NCI-H128 (cell line): ENCODE results near the gene MET.

ENCODE experiments used
- DNase-seq: peaks from one replicate; lab custom pipeline; 2025; ENCODE audit not compliant: unreplicated experiment; lab: John Stamatoyannopoulos, UW

MET gene

GRCh38 chr7:116726149-116726548, 54.2 kb downstream of the MET start:
- DNase-seq, result no peak

- no peak for DNase-seq
Observed at GRCh38 chr7:116726713-116727431, 54.9 kb downstream of the MET start.

- DNase-seq, result no peak
Observed at GRCh38 chr7:116727432-116728009, 55.5 kb downstream of the MET start.

- DNase-seq, result no peak
Observed at GRCh38 chr7:116728413-116728812, 56.4 kb downstream of the MET start.

- DNase-seq, result no peak
Observed at GRCh38 chr7:116730097-116731022, 58.4 kb downstream of the MET start.

GRCh38 chr7:116731023-116731395, 59.0 kb downstream of the MET start:
- no peak for DNase-seq

- no peak for DNase-seq
Observed at GRCh38 chr7:116731445-116732335, 59.7 kb downstream of the MET start.

GRCh38 chr7:116732788-116733694, 61.0 kb downstream of the MET start:
- DNase-seq, result no peak

GRCh38 chr7:116733924-116734580, 62.1 kb downstream of the MET start:
- no peak for DNase-seq

GRCh38 chr7:116734710-116735109, 62.7 kb downstream of the MET start:
- no peak for DNase-seq

GRCh38 chr7:116736927-116737715, 65.1 kb downstream of the MET start:
- no peak for DNase-seq

GRCh38 chr7:116738378-116738777, 66.4 kb downstream of the MET start:
- no peak for DNase-seq

GRCh38 chr7:116739307-116739706, 67.3 kb downstream of the MET start:
- DNase-seq, result no peak

GRCh38 chr7:116740231-116740630, 68.2 kb downstream of the MET start:
- DNase-seq, result no peak

GRCh38 chr7:116740755-116741462, 68.9 kb downstream of the MET start:
- DNase-seq, result no peak

- no peak for DNase-seq
Observed at GRCh38 chr7:116741625-116742316, 69.8 kb downstream of the MET start.

GRCh38 chr7:116742641-116743040, 70.6 kb downstream of the MET start:
- DNase-seq, result no peak
